ENCODE measurements around the gene MTHFD1L.

The MTHFD1L gene

DNA sequence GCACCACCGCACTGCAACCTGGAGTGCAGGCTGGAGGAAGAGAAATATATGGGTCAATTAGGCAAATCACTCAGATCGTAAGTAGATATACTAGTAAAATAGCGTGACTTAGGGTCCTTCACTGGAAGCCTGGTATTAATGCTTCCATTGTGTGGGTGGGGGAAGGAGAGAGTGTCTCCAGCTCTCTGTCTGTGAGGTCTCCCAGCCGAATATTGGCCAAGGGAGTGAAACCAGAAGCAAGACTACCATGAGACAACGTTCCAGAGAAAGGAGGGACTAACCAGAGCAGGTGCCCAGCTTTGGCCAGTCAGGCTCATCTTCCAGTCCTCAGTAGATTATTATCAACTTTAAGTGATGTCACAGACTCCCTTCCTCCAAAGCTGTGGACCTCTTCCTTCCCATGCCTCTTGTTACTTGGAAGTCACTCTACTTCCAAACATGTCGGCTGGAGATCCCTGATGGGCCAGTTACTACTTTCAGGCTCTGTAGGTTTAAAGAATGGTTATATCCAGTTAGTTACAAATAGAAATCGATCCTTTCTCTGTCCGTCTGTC is 28.8 kb downstream of the MTHFD1L start:
- H3K9me3 ChIP-seq (ENCODE audit: severe bottlenecking), result no peaks in the 10 kb centered on the region
- TF ChIP-seq, protein P1, sequence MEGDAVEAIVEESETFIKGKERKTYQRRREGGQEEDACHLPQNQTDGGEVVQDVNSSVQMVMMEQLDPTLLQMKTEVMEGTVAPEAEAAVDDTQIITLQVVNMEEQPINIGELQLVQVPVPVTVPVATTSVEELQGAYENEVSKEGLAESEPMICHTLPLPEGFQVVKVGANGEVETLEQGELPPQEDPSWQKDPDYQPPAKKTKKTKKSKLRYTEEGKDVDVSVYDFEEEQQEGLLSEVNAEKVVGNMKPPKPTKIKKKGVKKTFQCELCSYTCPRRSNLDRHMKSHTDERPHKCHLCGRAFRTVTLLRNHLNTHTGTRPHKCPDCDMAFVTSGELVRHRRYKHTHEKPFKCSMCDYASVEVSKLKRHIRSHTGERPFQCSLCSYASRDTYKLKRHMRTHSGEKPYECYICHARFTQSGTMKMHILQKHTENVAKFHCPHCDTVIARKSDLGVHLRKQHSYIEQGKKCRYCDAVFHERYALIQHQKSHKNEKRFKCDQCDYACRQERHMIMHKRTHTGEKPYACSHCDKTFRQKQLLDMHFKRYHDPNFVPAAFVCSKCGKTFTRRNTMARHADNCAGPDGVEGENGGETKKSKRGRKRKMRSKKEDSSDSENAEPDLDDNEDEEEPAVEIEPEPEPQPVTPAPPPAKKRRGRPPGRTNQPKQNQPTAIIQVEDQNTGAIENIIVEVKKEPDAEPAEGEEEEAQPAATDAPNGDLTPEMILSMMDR (IDR thresholded peaks at IDR 0.05; ENCODE audit: poor library complexity, severe bottlenecking), result no peak
- DNase-seq (ENCODE audit: low spot score) (no peak), ATAC-seq (ENCODE audit: low read depth) (no peak)
- no peak overlapping the region for H3K27ac ChIP-seq (ENCODE audit: poor library complexity, severe bottlenecking)
- H3K4me3 ChIP-seq (ENCODE audit: severe bottlenecking), result no peak overlapping the region
- no peaks in the 10 kb centered on the region for H3K27me3 ChIP-seq (ENCODE audit: insufficient read depth, poor library complexity, severe bottlenecking)
- H3K36me3 ChIP-seq (ENCODE audit: low read depth), result peaks cover 85% of the 10 kb centered on the region
- peaks cover 9% of the 10 kb centered on the region for H3K4me1 ChIP-seq (ENCODE audit: insufficient read depth, poor library complexity, severe bottlenecking)

DNA sequence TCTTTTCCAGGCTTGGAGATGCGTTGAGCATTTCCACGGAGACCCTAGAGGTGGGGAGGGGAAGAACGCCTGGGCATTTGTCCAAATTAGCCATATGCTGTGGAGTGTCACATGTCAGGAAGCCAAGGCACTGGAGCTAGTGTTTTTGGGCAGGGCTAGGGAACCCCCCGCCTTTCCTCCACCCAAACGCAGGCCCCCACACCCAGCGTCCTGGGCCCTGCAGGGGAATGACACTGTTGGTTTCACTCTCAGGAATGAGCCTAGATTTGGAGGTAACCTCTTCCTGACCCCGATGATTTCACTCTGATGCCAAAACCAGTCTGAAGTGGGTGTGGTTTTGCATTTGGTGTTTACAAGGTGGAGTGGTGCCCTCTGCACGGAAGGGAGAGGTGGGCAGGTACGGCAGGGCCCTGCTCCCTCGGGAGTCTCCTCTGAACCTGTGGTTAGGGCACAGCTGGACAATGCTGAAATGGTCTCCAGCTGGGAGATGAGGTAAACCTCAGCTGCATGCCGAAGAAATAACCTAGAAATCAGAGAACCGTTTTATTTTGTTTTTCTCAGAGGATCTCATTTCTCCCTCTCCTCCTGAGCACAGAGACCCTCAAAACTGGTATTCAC is 29.5 kb downstream of the MTHFD1L start:
- Histone ChIP-seq H3K36me3 (ENCODE audit: low read depth) (peaks cover 80% of the 10 kb centered on the region), H3K4me1 (ENCODE audit: insufficient read depth, poor library complexity, severe bottlenecking) (peaks cover 9% of the 10 kb centered on the region), H3K4me3 (ENCODE audit: severe bottlenecking) (no peak overlapping the region), H3K9me3 (ENCODE audit: severe bottlenecking) (no peaks in the 10 kb centered on the region), H3K27ac (ENCODE audit: poor library complexity, severe bottlenecking) (no peak overlapping the region), H3K27me3 (ENCODE audit: insufficient read depth, poor library complexity, severe bottlenecking) (no peaks in the 10 kb centered on the region)
- TF ChIP-seq, protein P1 (IDR thresholded peaks at IDR 0.05; ENCODE audit: poor library complexity, severe bottlenecking), result no peak
- no peak for DNase-seq (ENCODE audit: low spot score)
- ATAC-seq (ENCODE audit: low read depth), result peak; percentile 51; the same call in 2 of the 3 replicates

DNA sequence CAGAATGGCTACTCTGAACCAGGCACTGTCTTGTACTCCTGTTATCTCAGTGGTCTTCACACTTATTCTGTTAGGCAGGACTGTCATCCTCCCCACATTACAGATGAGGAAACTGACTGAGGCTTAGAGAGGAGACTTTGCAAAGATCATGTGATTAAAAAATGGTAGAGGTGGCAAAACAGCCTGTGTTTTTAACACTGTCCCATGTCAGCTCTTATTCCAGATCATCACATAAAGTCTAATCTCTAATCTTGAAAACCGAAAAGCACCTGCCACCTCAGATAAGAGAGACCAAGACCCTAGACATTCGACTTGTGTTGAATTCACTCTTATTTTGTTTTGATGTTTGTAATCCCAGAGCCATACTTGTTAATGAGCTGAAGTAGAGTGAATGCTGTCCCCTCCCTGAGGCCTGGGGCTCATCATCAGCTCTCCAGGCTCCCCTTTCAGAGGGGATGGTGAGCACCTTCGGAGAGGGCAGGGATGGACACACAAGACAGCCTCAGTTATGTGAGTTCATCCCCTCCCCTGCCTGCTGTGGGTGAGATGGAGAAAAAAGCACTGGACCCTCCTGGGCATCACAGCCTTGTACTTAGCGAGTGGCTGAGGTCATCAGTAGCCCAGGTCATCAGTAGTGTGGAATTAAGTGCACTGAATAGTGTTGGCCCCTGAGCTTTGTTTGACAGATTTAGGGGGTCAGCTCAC is 30.6 kb downstream of the MTHFD1L start:
- TF ChIP-seq, protein P1 (IDR thresholded peaks at IDR 0.05; ENCODE audit: poor library complexity, severe bottlenecking), result no peak
- no peak for ATAC-seq (ENCODE audit: low read depth)

DNA sequence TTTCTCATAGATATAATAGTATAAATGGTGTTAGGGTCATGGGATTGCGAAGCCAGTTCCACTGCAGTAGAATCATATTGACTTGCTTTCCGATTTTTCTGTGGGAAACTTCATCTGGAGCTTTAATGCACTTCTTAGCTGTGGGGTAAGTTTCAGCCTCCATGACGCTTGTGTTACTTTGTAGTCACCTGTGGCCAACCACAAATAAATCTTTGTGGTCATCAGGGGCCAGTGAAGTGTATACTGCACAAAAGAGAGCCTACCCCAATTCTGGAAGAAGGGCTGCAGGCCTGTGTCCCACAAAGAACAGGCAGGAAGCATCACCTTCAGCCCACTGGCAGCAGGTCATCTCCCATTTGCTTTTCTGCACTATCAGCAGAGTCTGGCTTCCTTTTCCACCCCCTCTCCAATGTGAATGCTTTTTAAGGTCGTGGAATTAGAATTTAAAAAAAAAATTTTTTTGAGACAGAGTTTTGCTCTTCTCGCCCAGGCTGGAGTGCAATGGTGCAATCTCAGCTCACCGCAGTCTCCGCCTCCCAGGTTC is 32.0 kb downstream of the MTHFD1L start:
- Histone ChIP-seq H3K4me1 (ENCODE audit: insufficient read depth, poor library complexity, severe bottlenecking) (peaks cover 9% of the 10 kb centered on the region), H3K27ac (ENCODE audit: poor library complexity, severe bottlenecking) (no peak overlapping the region), H3K27me3 (ENCODE audit: insufficient read depth, poor library complexity, severe bottlenecking) (no peaks in the 10 kb centered on the region), H3K36me3 (ENCODE audit: low read depth) (peaks cover 61% of the 10 kb centered on the region), H3K4me3 (ENCODE audit: severe bottlenecking) (no peak overlapping the region), H3K9me3 (ENCODE audit: severe bottlenecking) (no peaks in the 10 kb centered on the region)
- DNase-seq (ENCODE audit: low spot score), result no peak
- TF ChIP-seq, protein P1 (IDR thresholded peaks at IDR 0.05; ENCODE audit: poor library complexity, severe bottlenecking), result no peak
- no peak for ATAC-seq (ENCODE audit: low read depth)

More for the DNA sequence above, 30.6 kb downstream of the MTHFD1L start:
- DNase-seq (ENCODE audit: low spot score), result no peak
- Histone ChIP-seq H3K36me3 (ENCODE audit: low read depth) (peaks cover 73% of the 10 kb centered on the region), H3K4me1 (ENCODE audit: insufficient read depth, poor library complexity, severe bottlenecking) (peaks cover 9% of the 10 kb centered on the region), H3K9me3 (ENCODE audit: severe bottlenecking) (no peaks in the 10 kb centered on the region), H3K4me3 (ENCODE audit: severe bottlenecking) (no peak overlapping the region), H3K27me3 (ENCODE audit: insufficient read depth, poor library complexity, severe bottlenecking) (no peaks in the 10 kb centered on the region), H3K27ac (ENCODE audit: poor library complexity, severe bottlenecking) (no peak overlapping the region)
